GM21367 (cell line): ENCODE results near the gene RPS6KA2.

Source experiments
- ATAC-seq: cut with Tn5 transposase; IDR thresholded peaks from one replicate; pipeline ENCODE4 v1.9.1; 2021; ENCODE audit not compliant: unreplicated experiment

The RPS6KA2 gene

GRCh38 chr6:166507809-166508564, 119.1 kb downstream of the RPS6KA2 start:
- no peak for ATAC-seq

GRCh38 chr6:166507380-166507779, 119.7 kb downstream of the RPS6KA2 start:
- no peak for ATAC-seq

GRCh38 chr6:166505133-166505905, 121.7 kb downstream of the RPS6KA2 start:
- no peak for ATAC-seq

DNA sequence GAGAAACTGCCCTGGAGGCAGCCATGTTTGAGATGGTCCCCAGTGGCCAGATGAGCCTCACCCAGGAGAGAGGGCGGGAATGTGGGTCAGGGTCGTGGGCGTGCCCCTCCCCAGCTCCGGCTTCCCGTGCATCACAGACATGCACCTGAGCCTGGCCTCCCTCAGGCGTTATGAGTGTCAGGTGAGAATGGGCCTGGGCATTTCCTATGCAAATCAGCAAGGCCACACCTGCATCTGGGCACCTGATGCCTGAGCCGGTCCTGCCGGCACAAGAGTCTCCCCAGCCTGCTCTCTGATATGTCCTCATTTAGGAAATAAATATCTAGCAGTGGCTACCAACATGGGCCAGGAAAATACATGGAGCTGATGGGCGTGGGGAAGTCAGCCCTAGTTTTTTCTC, 123.0 kb downstream of the RPS6KA2 start:
- no peak for ATAC-seq

DNA sequence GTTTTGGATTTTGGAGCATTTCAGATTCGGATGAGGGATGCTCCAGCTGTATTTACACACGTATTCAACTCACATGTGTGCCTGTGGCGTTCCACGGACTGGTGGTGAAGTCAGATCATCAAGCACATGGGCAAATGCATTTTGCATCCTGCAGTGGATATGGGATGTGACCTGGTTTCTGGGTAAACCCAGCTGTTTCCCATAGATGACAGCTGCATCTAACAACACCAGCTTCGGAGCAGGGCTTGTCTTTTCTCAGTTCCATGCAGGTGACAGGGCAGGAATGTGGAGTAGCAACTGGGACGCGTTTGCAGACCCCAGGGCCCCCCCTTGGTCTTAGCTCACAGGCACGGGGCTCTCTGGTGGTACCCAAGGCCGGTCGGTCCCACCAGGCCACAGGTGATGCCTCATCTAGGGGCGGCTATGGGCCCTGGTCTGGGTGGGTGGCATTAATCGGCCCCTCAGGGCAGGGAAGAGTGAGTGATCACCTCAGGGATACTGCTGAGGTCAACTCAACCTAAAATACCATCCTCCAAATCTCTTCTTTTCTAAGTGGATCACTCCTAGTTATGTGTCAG, 123.8 kb downstream of the RPS6KA2 start:
- ATAC-seq: no peak

DNA sequence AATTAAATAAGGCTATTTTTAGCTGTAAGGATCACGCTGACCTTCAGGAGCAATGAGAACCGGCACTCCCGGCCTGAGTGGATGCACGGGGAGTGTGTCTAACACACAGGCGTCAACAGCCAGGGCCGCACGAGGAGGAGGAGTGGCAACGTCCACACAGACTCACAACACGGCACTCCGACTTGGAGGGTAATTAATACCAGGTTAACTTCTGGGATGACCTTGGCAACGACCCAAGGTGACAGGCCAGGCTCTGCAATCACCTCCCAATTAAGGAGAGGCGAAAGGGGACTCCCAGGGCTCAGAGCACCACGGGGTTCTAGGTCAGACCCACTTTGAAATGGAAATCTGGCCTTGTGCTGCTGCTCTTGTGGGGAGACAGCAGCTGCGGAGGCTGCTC, 124.6 kb downstream of the RPS6KA2 start:
- no peak for ATAC-seq

DNA sequence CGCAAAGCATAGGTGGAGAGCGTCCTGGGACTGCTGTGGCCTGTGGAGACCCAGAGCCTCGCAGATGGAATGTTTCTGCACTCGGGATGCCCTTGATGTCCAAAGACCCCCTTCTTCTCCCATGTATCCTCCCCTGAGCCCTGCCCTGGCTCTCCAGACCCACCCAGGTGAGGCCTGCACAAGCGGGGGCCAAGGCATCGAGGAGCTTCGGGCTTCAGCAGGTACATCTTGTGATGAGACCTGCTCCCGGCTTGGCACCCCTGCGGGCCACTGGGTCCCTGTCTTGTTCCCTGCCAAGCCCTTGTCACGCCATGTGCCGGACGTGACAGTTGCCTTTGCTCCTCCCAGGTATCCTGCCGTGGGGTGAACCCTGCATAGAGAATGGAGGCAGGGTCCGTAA, 125.8 kb downstream of the RPS6KA2 start:
- ATAC-seq: no peak

DNA sequence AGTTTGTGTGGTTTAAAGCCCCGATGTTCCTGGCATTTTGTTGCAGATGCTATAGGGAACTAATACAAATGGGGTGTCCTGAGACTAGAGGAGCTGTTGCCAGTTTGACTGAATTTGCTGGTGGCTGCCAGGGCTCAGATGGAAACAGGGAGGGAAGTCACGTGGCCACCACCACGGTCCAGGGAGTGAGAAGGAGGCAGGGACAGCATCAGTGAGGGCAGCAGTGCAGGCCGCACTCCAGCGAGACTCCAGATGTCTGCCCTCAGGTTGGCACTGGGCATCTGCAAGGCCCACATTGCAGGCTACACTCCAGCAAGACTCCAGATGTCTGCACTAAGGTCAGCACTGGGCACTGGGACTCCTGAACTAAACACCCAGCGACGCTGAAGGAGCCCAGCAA, 126.8 kb downstream of the RPS6KA2 start:
- ATAC-seq: no peak

DNA sequence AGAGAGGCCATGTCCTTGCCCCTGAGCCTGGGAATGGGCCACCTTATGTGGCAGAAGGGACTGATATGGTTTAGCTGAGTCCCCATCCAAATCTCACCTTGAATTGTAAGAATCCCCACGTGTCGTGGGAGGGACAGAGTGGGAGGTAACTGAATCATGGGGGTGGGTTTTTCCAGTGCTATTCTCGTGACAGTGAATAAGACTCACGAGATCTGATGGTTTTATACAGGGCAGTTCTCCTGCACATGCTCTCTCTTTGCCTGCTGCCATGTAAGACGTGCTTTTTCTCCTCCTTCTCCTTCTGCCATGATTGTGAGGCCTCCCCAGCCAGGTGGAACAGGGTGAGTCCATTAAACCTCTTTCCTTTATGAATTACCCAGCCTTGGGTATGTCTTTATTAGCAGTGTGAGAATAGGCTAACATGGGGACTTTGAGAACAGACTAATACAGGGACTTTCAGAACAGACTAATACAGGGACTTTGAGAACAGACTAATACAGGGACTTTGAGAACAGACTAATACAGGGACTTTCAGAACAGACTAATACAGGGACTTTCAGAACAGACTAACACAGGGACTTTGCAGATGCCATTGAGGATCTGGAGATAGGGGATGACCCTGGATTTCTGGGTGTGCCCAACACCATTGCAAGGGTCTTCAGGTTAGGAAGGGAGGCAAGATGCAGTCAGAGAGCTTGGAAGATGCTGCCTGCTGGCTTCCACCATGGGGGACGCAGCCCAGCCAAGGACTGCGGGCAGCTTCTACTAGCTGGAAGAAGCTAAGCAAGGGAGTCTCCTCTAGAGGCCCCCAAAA, 127.5 kb downstream of the RPS6KA2 start:
- ATAC-seq: no peak

- no peak for ATAC-seq
These were observed 128.2 kb downstream of the RPS6KA2 start for GRCh38 chr6:166498661-166499349.

DNA sequence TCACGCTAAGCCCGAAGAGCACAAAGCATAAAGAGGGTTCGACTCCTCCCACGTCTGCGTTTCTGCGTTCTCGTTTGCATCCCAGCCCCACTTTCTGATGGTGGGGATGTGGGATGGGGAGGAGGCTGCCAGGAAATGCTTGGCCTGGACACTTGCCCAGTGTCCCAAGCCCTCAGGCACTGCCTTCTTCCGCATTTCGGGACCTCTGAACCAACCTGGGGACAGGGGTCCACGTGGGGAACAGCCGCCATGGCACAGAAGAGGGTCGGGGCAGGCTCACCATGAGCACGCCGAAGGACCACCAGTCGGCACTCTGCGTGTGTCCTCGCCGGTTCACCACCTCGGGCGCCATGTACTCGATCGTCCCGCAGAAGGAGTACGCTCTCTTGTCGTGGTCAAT, 128.8 kb downstream of the RPS6KA2 start:
- ATAC-seq: no peak

DNA sequence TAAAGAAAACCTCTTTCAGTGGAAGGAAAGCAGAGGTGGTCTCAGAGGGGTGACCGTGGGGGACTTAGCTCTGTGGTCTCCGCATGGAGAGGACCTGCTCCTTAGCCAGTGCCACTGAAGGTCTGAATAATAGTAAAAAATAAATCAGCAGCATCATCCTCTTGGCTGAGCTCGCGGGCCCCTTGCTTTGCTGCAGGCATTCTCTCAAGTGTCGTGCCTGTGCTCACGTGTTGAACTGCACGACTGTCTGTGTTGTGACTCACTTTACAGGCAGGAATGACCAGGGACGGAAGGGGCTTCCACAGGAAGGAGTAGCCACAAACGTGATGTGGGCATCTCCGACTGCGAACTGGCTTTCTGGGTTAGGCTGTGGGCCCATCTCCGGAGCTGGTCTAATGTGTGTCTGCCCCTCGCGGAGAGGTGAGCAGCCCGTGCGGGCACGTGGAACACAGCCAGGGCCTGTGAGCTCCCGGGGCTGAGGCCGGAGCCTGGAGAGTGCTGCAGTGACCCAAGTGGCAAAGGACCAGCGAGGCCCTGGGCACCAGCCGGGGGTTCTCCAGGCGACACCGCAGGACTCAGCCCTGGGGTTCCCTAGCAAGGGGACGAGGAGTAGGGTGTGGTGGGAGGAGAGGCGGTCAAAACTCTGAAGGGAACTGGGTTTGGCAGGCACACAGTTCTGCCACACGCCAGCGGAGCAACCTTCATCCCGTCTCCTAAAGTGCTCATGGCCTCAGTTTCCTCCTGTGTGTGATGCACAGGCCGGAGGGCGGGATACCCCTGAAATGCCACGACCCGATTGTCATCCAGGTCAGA, 129.8 kb downstream of the RPS6KA2 start:
- no peak for ATAC-seq

- no peak for ATAC-seq
These were observed 130.6 kb downstream of the RPS6KA2 start for GRCh38 chr6:166496460-166496859.

DNA sequence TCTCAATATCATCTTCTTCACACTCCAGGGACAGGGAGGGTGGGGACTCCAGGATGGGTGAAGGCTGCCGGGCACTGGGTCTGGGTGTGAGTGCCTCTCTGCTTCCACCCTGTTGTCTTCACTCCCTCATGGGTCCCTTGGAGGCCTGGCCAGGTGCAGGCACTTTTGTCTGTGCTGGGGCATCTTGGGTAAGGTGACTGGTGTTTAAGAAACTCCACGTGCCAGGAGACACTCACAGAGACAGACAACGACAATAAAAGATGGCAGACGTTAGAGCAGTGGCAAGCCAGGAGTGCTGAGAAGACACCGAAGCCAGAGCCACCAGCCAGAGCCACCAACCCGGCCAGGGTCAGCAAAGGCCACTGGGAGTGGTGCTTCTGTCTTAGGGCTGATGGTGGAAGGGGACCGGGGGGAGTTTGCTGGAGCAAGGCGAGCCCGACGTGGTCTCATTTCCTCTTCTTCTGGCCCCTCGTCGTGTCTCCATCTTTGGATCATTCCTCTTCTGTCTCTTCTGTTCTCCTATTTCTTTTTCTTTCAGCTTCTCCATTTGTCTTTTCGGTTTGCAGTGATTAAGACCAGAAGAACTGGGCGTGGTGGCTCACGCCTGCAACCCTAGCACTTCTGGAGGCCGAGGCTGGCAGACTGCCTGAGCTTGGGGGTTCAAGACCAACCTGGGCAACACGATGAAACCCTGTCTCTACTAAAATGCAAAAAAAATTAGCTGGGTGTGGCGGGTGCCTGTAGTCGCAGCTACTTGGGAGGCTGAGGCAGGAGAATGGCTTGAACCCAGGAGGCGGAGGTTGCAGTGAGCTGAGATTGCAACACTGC, 131.3 kb downstream of the RPS6KA2 start:
- no peak for ATAC-seq

DNA sequence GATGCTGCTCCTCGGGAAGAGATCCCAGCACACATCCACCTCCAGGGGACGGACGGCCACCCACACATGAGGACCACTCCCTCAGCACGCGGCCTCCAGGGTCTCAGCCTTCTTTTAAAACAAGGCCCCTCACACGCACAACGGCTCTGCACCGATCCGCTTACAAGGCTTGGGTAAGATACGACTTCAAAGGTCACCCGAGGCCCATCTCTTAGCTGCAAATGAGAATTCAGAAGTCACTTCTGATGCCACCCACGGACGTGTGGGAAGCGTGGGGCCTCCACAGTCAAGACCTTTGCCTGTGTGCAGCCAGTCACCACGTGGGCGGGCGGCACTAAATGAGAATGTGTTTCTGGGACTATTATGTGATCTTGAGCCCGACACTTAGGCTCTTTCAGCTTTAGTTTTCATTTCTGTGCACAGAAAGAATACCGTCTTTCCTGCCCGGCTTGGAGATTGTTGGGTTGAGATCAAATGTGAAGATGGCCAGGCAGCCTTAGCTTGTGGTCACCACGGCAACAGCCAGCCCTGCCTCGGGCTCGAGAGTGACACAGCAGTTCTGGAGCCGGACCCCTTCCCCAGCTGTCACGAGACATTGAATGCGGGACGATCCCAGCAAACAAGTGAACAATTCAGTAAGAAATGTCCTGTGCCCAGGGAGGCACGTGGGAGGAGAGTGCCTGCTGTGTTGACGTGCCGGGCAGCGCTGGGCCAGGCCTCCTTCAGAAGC, 132.1 kb downstream of the RPS6KA2 start:
- ATAC-seq: no peak

DNA sequence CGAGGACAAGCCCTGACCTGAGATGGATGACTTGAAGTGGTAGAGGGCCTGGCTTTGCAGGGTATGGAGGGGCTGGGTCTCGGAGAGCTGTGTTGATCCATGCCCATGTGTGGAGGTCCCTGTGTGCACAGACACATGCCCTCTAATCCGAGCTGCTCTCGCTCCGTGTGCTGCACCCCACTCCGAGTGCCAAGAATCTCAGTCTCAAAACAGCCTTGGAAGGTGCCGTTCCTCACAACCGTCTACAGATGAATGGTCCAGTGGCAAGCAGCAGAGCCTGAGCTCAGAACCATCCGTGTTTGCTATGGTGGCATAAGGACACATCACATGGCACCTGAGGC, 133.0 kb downstream of the RPS6KA2 start:
- ATAC-seq: no peak

- no peak for ATAC-seq
These were observed 133.5 kb downstream of the RPS6KA2 start for GRCh38 chr6:166493427-166494100.
